Measurements from ENCODE around the gene TRIP13. TPM values are rescaled to one million over a fixed set of nuclear protein-coding genes. Genes with fewer than 3 reads are reported as not detected.
"Not testable (repeated sequence)": the region's sequence is repeated elsewhere in the genome, so short reads cannot be mapped to it uniquely, and the experiment has no call there.

Gene TRIP13
- total RNA-seq, 1 donor = 4.8 TPM

DNA sequence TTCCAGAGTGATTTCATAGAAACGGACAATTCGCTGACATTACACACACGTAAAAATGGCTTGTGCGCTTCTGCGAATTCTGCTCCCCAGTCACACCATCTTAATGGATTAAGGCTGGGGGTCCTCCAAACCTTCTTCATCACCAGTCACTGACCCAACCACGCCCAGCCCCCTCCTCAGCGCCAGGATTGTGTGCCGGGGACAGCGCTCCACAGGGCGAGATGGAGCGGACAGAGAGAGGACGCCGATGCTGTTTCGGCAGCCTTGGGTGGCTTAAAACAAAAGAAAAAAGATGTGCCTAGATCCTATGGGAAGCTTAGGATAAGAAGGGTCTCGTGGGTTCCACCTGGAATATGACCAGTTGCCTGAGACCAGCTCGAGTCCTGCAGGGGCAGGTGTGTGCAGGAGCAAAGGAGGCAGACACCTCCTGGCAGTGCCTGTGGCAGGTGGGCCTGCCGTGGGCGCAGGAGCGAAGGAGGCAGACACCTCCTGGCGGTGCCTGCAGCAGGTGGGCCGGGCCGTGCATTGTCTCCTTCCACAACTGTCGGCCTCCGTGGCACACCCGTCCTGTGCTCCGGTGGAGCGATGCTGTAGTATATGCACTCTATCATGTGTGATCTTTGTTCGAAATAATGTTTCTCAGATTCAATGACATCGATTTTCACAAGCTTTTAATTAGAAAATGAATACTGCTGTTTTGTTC lies 20.9 kb upstream of the TRIP13 start:
- DNase-seq (ENCODE audit: low read depth in 2 of 3, low spot score in 2 of 3) = no peak

- no peak for DNase-seq (ENCODE audit: low read depth in 2 of 3, low spot score in 2 of 3)
Observed at GRCh38 chr5:872301-872700, 20.4 kb upstream of the TRIP13 start.

GRCh38 chr5:873328-873727 lies 19.4 kb upstream of the TRIP13 start:
- DNase-seq (ENCODE audit: low read depth in 2 of 3, low spot score in 2 of 3) = no peak

DNA sequence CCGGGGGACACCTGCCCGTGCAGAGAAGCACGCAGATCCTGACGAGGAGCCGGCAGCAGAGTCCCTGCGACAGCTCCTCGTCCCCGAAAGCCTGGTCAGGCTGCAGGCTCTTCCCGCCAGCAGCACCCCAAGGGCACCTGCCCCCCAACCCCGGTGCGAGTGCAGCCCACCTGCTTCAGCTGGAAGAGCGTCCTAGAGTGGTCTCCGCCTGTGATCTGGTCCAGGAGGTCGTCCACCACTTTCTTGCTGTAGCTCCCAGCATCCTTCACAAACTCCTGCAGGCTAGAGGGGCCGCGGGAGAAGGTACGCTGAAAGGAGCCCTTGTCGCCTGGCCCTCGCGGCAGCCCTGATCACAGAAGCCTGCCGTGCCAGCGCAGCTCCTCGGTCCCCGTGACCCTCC lies 16.8 kb upstream of the TRIP13 start:
- DNase-seq (ENCODE audit: low read depth in 2 of 3, low spot score in 2 of 3) = no peak

- no peak for DNase-seq (ENCODE audit: low read depth in 2 of 3, low spot score in 2 of 3)
Observed at GRCh38 chr5:876398-877365, 16.0 kb upstream of the TRIP13 start.

DNA sequence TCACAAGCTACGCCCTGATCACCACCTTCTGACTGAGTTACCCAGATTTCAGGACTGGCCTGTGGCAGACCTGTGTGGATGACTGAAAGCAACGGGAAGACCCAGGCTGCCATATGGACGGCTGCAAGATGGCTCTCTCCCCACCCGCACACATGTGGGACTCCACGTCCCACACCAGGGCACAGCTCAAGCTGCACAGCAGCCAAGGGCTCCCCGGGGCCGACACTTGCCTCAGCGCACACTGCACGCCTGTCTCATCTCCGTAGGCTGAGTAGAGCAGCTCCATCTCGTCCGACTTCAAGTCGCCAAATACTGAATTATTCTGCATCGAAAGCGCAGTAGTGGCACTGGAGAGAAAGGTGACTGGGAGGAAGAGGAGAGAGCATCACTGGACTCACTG lies 14.6 kb upstream of the TRIP13 start:
- no peak for DNase-seq (ENCODE audit: low read depth in 2 of 3, low spot score in 2 of 3)

DNA sequence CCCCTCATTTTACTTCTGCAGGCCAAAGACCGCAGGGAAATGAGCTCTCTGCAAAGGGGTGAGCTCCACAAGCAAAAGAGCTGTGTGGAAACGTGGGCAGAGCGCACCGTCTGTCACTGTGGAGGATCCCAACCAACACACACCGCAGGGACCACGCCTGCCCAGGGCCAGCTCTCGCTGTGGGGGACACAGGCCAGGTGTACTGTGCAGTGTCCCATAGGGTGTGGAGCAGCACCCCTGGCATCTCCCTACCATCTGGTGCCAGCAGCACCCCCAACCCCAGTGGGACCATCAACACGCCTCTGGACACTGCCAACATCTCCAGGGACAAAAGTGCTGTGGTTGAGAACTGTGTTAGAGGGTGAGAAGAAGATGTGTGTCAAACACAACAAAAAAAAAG lies 14.0 kb upstream of the TRIP13 start:
- not testable (repeated sequence) for DNase-seq (ENCODE audit: low read depth in 2 of 3, low spot score in 2 of 3)

- DNase-seq (ENCODE audit: low read depth in 2 of 3, low spot score in 2 of 3) = no peak
Observed at GRCh38 chr5:880816-881550, 11.7 kb upstream of the TRIP13 start.

DNA sequence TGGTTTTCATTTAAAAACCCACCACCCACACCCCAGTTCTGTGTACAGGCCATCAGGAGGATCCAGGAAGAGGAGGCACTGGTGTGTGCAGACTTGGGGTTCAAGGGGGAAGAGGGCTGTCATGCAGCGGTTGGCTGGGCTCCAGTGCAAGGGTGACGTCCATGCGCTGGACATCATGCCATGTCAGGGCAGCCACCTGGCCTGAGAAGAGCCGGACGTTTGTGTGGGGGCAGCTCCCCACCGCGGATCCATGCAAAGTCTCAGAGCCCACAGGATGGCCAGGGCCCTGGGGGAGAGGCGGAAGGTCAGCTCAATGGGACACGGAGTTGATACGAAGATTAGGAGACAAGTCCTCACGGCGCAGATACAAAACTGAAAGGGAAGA lies 11.1 kb upstream of the TRIP13 start:
- no peak for DNase-seq (ENCODE audit: low read depth in 2 of 3, low spot score in 2 of 3)

DNA sequence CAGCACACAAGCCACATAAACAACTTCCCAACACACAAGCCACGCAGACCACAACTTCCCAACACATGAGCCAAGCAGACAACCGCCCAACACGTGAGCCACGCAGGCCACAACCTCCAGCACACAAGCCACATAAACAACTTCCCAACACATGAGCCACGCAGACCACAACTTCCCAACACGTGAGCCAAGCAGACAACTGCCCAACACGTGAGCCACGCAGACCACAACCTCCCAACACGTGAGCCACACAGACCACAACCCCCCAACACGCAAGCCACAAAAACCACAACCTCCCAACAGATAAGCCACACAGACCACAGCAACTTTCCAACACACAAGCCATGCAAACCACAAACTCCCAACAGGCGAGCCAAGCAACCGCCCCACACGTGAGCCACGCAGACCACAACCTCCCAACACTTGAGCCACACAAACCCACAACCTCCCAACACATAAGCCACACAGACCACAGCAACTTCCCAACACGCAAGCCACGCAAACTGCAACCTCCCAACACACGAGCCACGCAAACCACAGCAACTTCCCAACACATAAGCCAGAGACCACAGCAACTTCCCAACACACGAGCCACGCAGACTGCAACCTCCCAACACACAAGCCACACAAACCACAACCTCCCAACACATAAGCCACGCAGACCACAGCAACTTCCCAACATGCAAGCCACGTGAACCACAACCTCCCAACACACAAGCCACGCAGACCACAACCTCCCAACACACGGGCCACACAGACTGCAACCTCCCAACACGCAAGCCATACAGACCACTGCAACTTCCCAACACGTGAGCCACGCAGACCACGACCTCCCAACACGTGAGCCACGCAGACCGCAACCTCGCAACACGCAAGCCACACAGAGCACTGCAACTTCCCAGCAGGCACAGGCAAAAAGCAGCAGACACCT lies 10.2 kb upstream of the TRIP13 start:
- no peak for DNase-seq (ENCODE audit: low read depth in 2 of 3, low spot score in 2 of 3)

- DNase-seq (ENCODE audit: low read depth in 2 of 3, low spot score in 2 of 3) = no peak
Observed at GRCh38 chr5:883475-884181, 9.1 kb upstream of the TRIP13 start.

DNA sequence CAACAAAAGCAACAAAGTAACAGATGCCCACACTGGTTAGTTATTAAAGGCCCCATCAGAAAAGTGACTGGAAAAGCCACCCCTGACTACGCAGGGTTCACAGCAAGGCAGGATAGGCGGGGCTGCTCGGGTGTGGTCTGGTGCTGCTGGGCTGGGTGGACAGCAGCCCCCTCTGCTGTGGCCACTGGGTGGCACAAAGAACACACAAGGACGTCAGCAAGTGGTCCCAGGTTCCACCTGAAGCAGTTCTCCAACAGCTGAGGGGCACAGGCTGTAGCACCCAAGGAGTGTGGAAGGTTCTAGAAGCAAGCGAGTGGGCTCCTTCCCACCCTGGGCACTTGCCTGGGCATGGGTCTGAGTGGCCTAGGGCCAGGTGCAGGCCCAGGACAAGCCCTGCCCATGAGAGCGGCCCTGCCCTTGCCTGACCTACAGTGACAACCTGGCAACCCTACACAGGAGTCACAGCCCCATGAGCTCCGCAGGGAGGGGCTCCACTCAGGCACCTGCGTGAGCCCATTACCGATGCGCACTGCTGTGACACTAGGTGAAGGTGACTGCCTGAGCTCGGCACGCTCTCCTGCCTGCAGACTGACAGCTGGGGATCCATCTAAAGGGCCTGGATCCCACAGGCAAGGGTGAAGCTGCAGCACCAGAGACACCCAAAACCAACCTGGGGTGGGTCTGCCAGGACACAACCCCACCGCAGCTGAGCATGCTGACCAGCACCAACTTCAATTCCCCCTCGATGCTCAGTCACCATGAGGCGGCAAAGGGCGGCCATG lies 8.1 kb upstream of the TRIP13 start:
- no peak for DNase-seq (ENCODE audit: low read depth in 2 of 3, low spot score in 2 of 3)

DNA sequence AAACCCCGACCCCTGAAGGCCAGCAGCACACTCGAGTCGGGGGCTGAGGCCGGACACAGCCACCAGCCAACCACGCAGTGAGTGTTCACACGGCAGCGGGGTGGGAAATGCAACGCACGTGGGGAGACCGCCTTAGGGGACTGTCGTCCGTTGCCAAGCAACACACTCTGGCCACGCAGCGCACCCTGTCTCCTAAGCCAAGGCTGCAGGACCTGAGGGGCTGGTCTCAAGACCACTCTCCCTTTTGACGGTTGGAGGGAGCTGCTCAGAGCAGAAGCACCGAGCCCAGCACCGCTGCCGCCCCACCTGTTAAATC lies 7.6 kb upstream of the TRIP13 start:
- DNase-seq (ENCODE audit: low read depth in 2 of 3, low spot score in 2 of 3) = no peak

DNA sequence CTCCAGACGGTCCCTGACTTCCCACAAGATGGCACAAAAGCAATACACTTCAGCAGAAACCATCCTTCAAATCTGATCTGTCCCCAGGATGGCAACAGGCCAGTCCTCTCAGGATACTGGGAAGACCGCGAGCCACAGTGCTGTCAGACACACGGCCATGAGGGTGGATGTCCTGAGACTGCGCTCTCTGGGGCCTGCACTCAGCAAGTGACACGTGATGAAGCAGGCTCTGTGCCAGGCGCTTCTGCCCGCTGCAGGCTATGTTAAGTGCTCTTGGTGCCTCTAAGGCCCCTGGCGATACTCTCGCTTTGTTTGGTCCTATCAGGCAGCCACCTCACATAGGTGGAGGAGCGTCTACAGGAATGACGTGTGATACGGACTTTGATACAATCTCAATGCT lies 7.2 kb upstream of the TRIP13 start:
- DNase-seq (ENCODE audit: low read depth in 2 of 3, low spot score in 2 of 3) = no peak

DNA sequence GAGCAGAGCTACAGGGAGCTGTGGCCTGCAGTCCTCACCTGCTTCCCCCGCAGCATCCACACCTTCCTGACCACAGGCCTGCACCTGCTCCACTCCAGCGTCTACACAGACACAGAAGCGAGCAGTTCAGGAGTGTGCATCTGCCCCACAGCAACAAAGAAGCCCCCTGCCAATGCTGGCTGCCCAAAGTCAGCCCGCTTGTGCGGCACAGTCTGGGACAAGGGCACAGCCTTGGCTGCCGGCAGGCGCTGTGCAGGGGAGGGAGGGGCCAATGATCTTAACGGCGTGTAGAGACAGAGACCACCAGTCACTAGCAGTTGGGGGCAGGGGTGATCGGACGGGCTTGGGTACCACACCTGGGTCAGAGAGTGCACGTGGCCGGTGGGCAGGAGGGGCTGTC lies 6.6 kb upstream of the TRIP13 start:
- no peak for DNase-seq (ENCODE audit: low read depth in 2 of 3, low spot score in 2 of 3)

DNA sequence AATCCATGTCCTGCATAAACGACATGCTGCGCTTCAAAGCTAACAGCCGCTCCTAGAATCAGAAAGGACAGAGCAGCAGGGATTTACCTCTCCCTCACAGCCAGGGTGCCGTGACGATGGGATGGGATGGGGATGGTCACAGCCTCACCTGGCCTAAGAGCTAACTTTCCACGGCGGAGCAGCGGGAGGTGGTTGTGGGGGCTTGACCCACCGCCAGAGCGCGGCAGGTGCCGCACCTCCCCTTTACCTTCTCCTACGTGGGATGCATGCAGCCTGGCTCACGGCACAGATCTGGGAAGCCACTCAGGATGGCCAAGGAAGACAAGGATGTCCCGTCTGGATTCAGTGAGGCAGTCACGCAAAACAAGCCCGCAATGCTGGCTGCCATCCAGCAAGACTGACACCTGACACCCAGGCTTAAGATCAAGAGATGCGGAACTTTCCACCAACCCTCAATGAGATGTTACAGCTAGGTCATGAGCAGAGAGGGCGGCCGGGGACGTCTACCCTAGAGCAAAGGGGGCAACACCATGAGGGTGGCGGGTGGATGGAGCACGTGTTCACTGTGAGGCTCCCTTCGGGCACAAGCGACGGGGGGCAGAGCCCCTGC lies 5.9 kb upstream of the TRIP13 start:
- no peak for DNase-seq (ENCODE audit: low read depth in 2 of 3, low spot score in 2 of 3)

DNA sequence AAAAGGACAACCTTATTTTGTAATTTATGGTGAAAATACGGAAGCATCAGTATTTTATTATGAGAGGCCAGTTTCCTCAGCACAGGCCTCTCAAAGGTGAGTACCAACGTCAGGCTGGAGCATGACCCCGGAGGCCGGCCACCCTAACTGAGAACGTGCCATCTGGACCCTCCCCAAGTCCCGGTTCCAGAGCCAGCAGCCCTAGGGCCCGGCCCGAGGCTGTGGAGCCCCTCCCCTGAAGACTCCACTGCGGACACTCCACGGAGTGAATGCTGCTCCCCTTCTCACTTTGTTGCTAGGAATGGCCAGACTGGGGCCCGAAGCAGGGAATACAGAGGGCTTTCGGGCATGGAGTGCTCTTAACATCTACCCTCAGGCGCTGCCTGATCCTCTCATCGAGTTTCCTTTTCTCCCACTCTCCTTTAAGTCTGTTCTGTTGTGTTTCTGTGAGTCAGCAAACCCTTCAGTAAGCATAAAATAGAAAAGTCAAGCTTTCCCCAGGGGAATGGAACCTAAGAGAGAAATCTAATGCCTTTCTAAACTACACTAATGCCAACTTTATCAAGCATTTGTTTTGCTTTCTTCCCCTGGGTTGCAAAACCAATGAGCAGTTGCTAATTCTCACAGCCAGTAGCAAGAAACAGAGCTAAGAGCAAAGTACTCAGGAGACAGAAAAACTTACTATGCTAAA lies 4.6 kb upstream of the TRIP13 start:
- no peak for DNase-seq (ENCODE audit: low read depth in 2 of 3, low spot score in 2 of 3)

GRCh38 chr5:888638-889035 lies 4.0 kb upstream of the TRIP13 start:
- no peak for DNase-seq (ENCODE audit: low read depth in 2 of 3, low spot score in 2 of 3)

Data from hematopoietic multipotent progenitor cell (in vitro differentiated cells).